ENCODE measurements around the gene STK25. TPM values are rescaled to one million over a fixed set of nuclear protein-coding genes. Genes with fewer than 3 reads are reported as not detected.
"Not testable (repeated sequence)": the region's sequence is repeated elsewhere in the genome, so short reads cannot be mapped to it uniquely, and the experiment has no call there.

Gene STK25
- total RNA-seq, 1 donor from 2014 or later = 240 TPM

DNA sequence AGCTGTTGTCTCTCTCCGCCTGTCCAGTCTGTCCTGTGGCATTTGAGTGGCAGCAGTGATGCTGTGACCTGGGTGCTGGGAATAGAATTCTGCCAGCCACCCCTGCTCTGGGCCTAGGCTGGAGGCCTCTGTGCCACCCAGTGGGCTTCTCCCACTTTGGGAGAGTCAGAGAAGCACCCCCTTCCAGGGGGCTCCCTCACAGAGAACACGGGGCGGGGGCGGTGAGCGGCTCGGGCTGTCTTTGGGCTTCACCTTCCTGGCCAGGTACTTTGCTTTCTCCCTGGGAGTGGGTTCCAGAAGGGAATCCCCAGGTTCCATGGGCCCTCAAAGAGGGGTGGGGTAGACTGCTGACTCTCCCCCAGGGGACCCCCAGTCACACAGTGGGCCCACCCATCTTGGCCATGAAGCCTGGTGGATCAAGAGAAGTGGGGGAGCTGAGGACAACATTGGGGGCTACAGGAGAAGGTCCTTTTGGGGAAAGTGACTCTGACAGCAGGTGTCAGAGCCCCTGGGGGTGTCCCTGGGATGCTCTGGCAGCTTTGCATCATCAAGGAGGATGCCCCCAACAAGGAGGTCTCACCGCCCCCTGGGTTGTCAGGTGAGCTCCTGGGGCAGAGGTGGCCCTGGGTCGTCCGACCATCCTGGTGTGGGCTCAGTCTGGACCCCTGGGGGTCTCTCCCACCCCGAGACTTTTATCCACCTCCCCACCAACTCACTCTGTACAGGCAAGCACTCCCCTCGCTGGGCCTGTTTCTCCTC, 31.4 kb upstream of the STK25 start:
- DNase-seq (ENCODE audit: low read depth) = no peak

DNA sequence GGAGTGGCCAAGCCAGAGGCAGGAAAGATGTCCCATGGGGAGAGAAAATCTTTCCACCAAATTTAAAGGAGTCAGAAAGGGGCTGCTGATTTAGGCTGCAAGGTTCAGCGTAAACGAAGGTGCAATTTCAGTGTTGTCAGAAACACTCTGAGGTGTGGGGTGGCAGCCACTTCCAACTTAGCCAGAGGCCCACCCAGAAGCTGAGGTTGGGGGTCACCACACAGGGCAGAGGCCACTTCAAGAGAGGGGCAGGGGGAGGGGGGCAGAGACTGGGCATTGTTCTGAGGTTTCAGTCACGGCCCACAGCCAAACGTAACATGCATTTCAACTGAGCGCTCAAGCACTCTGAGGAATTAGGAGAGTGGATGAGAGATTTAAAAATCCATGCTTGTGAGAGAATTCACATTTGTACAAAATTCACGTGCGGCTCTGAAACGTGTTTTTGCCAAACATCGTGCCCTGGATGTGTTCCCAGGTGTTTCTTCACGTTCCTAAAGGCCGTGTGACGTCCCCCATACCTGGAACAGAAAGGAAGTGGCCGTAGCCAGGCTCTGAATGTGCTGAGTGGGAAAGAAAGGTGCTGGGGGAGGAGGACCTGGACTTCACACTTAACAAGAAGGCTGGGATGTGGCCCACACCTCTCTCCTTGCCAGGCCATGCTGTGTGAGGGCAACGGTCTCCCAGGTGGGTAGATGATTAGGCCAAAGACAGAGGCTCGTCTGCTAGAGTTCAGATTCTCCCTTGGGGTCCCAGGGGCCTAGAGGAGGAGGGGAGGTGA, 30.6 kb upstream of the STK25 start:
- no peak for DNase-seq (ENCODE audit: low read depth)

DNA sequence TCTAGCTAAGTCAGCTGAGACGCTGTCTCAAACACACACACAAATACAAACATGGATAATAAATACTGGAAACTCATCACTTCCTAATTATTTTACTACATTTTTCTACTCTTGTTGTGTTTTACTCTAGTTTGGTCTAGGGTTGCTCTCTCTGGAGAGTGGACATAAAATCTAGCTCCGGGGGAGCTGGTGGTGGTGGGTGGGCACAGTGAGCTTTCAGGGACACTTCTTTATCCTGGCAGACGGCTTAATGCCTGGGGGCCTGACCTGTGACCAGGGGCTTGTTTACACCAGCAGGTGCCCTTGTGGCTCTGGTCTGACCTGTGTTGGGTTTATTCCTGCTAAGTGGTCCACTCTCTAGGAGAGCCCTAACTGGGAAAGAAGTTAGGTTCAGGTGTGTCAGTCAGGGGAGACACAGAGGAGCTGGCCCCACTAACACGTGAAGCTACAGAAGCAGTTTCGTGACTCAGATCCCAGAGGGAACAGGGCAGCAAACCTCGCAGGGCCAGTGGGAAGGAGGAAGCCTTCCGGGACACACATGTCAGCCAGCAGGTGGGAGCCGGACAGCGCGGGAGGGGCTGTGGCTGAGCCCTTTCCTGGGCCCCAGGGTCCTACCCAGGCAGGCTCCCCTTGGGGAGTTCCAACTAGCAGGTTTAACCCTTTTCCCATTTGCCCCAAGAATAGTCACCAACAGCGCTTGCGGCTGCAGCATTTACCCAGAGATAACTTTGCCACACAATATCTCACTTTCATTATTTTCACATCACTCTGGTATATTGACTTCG, 27.7 kb upstream of the STK25 start:
- DNase-seq (ENCODE audit: low read depth) = no peak

DNA sequence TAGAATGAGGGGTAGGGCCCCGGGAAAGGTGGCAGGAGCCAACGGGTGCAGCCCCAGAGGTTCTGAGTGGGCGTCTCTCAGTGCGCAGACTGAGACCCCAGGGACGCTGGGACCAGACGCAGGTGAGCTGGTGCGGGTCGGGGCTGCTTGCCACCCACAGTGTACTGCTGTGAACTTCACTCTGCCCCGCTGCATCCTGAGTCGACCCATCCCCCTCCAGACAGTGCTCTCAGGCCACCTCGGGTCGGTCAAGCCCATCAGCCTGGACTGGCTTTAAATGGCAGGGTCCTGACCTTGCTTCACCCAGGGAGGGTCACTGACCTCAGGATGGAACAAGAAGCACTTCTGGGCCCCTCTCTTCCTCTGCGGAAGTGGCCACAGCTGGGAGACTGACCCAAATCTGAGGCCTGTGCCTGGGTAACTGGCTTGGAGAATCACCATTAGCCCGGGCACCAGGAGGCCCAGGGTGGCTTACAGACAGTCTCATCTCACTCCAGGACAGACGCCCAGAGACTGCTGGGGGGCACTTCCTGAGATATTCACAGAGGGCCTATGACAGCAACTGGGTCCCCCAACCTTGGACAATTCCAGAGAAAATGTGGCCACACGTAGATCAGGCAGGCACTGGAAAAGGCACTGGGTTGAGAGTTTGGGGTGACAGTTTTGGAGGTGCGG, 26.5 kb upstream of the STK25 start:
- DNase-seq (ENCODE audit: low read depth) = no peak

DNA sequence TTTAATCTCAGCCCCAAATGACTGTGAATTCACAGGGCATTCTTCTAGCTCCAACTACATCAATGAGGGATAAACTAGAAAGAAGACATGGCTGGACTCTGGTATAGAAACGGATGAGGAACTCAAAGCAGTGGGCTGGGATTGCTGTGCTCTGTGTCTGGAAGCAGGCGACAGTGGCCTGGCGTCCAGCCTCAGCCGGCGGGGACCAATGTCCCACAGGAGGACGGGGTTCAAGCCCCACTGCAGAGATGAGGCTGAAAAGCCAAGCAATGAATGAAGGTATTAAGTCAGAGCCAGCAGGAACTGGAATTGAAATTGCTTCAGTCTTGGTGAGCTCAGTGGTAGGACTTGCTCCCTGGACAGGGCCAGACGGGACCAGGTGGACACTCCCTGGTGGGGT, 25.9 kb upstream of the STK25 start:
- no peak for DNase-seq (ENCODE audit: low read depth)

DNA sequence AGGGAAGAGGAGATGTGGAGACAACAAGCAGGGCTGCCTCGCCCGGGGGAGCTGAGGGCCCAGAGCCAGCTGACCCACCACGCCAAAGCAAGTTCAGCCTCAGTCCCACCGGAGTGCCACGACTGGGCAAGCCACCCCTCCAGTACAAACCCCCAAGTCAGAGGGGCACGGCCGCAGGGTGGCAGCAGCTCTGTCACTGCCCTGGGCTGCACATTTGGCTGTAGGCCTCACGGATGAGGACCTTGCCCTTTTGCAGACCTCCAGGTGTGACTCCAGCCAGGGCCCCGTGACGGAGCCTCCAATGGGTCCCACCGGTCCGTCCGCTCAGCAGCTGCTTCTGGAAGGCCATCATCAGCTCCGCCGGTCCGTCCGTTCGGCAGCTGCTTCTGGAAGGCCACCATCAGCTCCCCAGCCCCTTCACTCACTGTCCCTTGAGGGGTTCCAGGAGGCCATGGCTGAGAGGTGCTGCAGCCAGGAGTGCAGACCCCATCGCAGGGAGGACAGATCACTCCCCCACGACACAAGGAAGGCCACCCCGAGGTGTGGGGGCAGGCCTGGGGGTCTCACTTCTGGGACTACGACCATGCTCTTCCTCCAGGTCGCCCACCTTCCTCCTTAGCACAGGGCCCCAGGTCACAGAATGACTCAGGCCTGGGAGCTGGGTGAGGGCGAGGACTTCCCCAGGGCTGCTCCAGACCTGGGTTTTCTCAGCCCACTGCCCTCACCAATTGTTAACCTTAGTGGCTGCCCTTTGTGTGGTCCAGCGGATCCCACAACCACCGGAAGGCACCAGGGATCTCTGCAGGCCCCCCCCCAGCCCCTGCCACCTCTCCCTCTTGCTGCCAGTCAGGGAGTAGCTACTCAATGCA, 24.6 kb upstream of the STK25 start:
- no peak for DNase-seq (ENCODE audit: low read depth)

DNA sequence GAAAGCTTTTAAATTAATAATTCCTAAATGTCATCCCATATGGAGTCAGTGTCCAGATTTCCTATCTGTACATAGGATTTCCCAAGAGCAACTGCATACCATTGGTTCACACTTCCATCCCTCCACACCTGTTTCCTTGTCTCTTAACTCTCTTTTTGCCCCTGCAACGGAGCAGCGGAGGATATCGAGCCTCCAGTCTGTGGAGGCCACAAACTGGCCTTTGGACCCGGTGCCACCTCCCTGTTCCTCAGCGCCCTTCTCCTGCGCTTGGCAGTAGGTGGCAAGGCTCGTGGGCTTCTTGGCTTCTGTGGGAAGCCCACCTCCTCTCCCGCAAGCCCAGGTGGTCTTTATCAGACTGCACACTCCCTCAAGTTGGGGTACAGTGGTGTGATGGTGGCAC, 23.8 kb upstream of the STK25 start:
- no peak for DNase-seq (ENCODE audit: low read depth)

DNA sequence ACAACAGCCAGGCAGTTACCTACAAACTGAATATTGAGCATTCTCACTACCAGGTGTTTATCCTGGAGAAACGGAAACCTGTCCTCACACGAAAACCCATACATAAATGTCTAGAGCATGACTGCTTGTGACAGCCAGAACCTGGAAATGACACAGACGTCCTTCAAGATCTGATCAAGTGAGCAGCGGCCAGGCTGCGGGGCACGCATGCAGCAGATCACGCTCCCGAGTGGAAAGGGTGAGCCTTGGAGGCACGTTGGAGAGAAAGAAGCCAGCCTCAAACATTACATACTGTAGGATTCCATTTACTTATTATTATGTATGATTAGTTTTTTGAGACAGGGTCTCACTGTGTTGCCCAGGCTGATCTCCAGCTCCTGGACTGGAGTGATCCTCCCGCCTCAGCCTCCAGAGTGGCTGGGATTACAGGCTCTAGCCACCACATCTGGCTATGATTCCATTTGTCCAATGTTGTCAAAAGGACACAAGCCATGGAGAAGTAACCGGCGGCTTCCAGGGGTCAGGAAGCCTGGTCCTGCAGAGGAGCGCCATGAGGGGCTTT, 22.9 kb upstream of the STK25 start:
- DNase-seq (ENCODE audit: low read depth) = no peak

DNA sequence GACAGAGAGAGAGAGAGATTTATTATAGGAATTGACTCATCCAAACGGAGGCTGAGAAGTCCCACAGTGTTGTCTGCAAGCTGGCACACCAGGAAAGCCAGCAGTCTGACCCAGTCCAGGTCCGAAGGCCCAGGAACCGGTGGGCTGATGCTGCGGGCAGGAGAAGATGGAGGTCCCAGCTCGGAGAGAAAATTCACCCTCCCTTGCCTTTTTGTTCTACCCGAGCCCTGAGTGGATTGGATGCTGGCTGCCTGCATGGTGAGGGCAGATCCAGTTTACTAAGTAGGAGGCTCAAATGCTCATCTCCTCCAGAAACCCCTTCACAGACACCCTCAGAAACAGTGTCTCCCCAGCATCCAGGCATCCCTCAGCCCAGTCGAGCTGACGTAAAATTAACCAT, 22.2 kb upstream of the STK25 start:
- no peak for DNase-seq (ENCODE audit: low read depth)

DNA sequence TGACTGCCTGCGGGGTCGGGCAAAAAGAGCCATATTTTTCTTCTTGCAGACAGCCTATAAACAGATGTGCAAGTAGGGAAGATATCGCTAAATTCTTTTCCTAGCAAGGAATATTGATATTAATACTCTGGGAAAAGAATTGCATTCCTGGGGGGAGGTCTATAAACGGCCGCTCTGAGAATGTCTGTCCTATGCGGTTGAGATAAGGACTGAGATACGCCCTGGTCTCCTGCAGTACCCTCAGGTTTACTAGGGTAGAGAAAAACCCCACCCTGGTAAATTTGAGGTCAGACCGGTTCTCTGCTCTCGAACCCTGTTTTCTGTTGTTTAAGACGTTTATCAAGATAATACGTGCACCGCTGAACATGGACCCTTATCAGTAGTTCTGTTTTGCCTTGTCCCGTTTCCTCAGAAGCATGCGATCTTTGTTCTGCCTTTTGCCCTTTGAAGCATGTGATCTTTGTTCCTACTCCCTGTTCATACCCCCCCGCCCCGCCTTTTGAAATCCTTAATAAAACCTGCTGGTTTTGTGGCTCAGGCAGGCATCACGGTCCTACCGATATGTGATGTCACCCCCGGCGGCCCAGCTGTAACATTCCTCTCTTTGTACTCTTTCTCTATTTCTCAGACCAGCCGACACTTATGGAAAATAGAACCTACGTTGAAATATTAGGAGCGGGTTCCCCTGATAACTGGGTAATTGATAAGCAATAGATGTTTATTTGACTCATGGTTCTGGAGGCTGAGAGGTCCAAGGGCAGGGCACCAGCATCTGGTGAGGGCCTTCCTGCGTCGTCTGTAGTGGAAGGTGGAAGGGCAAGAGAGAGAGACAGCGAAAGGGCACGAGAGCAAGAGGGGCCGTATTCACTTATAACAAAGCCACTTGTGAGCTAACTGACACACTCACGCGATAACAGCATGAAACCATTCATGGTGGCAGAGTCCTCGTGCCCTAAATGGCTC, 17.7 kb upstream of the STK25 start:
- DNase-seq (ENCODE audit: low read depth) = not testable (repeated sequence)

DNA sequence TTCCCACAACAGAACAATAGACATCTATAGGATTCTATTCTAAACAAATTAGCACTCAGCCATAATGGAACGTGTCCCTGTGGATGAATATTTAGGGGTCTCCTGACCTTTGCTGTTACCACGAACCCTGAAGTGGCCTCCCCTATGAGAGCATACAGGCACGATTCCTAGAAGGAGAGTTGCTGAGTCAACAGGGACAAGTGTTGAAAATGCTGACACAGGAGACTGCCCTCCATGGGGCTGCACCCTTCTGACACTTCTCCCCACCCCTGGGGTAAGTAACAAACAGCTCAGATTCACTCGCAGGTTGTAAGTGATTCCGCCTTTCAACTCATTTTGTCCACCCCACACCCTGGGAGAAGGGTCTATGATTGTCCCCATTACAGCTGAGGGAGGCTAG, 14.1 kb upstream of the STK25 start:
- no peak for DNase-seq (ENCODE audit: low read depth)

DNA sequence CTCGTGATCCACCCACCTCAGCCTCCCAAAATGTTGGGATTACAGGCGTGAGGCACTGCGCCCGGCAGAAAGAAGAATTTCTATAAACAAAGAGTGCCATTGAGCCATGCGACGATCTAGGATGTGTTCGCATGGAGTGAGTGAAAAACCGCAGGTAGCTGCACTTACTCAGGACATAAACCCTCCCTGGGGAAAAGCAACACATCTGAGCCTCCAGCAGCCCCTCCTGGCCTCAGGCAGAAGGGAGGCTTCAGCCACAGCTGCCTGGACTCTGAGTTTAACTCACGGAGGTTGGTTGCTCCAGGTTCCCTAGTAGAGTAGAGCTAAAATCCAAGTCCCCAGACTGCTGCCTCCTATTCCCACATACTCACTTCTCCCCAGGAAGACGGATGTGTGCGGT, 11.3 kb upstream of the STK25 start:
- no peak for DNase-seq (ENCODE audit: low read depth)

DNA sequence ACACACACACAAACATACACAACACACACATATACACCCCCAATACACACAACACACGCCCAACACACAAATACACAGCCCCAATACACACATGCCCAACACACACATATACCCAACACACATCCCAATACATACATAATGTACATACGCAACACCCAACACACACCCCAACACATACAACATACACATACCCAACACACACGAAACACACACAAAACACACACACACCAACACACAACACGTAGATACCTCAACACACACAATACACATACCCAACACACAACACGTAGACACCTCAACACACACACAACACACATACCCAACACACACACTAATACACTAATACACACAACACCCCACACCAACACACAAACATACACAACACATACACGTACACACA, 8.9 kb upstream of the STK25 start:
- no peak for DNase-seq (ENCODE audit: low read depth)

DNA sequence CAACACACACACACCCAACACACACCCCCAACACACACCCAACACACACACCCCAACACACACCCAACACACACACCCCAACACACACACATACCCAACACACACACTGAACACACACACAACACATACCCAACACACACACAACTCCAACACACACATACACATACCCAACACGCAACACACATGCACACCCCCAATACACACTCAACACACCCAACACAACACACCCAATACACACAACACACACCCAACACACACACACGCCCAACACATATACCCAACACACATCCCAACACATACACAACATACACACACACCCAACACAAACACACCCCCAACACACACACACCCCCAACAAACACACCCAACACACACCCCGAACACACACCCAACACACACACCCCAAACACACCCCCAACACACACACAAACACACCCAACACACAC, 8.2 kb upstream of the STK25 start:
- DNase-seq (ENCODE audit: low read depth) = no peak

DNA sequence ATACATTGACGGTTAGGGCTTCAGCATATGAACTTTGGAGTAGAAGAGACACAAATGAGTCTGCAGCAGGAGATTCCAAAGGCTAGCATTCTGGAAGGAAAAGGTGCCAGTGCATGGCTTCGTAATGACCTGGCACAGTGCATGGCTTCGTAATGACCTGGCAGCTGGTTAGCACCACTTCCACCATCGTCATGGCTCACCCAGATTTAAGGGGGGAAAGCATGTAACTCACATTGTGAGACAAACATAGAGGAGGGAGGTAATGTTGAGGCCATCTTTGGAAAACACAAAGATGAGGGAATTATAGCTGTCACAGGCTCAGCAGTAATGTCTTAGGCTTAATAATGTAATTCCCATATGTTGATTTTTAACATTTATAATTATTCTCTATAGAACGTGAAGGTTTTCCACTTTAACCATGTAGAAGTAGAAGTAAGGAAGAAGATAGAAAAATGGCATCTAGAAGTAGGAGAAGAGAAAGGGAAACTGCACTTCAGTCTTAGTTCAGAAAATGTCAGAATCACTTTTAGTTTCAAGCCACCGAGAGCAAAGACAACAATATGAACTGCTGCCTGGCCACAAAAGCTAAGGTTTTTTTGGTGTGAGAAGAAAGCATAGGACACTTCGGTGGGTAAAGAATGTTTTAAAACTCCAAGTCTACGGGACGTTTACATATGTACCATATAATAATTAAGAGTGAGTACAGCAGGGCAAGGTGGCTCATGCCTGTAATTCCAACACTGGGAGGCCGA, 6.8 kb upstream of the STK25 start:
- no peak for DNase-seq (ENCODE audit: low read depth)

DNA sequence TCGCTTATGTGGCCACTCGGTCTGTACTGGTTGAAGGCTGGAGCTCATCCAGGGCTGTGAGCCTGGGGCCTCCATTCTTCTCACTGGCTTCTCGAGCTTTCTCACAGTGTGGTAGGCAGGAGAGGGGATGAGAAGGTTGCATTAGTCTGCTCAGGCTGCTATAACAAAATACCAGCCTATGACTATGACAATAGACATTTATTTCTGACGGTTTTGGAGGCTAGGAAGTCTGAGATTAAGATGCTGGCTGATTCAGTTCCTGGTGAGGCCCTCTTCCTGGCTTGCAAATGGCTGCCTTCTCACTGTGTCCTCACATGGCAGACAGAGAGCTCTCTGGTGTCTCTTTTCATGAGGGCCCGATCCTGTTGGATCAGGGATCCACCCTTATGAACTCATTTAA, 6.2 kb upstream of the STK25 start:
- no peak for DNase-seq (ENCODE audit: low read depth)

DNA sequence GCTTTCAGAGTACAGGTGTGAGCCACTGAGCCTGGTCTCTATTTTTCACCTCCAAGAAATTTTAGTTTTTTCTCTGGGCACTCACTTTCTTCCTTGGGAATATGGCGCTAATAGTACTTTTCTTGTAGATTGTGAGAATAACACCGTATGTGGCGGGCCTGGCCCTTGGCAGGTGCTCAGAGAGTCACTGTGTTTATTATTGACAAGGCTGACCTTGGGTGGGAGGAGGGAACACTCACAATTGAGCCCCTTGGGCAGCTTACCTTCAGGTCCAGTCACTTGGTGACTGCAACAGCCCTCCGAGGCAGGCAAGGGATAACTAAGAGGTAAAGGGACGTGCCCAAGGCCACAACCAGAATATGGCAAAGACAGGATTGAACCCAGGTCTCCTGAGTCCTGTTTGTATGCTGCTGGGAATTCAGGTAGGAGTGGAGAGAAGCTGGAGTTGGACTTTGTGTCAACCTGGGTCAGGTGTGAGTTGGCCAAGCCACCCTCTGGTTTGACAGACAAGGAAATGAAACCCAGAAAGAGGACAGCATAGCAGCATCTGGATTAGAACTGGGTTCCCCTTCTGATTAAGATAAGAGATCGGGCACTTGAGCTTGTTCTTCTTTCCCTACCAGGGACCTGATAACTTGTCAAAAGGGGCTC, 2.8 kb upstream of the STK25 start:
- DNase-seq (ENCODE audit: low read depth) = no peak

DNA sequence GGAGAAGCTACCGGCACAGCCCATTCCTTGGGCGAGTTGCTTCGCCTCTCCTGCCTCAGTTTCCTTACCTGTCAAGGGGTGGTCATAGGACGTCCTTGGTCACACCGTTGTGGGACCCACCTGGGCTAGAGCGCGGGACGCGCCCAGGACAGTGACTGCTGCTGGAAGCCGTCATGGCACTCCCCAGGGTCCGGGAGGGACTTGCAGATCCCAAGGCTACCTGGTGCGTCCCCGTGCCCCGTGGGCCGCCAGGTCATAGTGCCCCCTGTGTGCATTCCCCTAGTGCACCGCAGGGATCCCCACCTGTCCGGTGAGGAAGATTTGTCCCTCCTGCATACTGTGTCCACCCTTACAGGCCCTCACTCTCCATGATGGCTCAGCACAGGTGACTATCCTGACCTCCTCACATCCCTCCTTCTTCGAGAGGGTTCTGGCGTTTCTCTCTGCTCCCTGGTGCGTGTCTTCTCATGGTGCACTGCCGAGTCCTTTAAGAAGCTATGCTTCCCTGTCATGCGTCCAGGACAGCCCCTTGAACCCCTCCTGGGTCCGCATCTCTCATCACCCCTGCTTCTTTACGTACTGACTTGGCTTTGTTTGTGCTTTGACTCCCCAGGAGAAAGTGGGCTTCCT, 886 bp upstream of the STK25 start:
- no peak for DNase-seq (ENCODE audit: low read depth)

Data from renal cortical epithelial cell (primary cell).